SH-SY5Y (cell line): ENCODE data around the gene TTC27.

Source experiments
- GATA2 ChIP-seq: IDR thresholded peaks from 2 replicates; pipeline ENCODE4 v1.6.1; 2011; ENCODE audit warnings: mild to moderate bottlenecking, low read depth, low read length
- GATA3 ChIP-seq: IDR thresholded peaks from 2 replicates; pipeline ENCODE4 v1.6.1; 2011; ENCODE audit warnings: low read depth, mild to moderate bottlenecking, low read length, moderate library complexity

GRCh38 chr2:32752205-32752604 lies 124.4 kb downstream of the TTC27 start:
- no peak for TF ChIP-seq GATA2
- no peak for TF ChIP-seq GATA3
